Measurements from ENCODE around the gene SPIN1.
A peak's percentile ranks its signal among the peaks of the same experiment; 100 is the strongest.
"Not testable (repeated sequence)": the region's sequence is repeated elsewhere in the genome, so short reads cannot be mapped to it uniquely, and the experiment has no call there.

The SPIN1 gene

GRCh38 chr9:88388203-88388885 lies at the start of gene SPIN1:
Gene SPIN1, plus strand, starts transcription at chr9:88388444. Its CDS starts 38,096 bp downstream, at chr9:88426540.
- DNase-seq, result peak; percentile 92

GRCh38 chr9:88339317-88339716 lies 48.9 kb upstream of the SPIN1 start:
- DNase-seq, result no peak

GRCh38 chr9:88342246-88342645 lies 46.0 kb upstream of the SPIN1 start:
- DNase-seq, result no peak

GRCh38 chr9:88344013-88344412 lies 44.2 kb upstream of the SPIN1 start:
- no peak for DNase-seq

GRCh38 chr9:88350354-88350753 lies 37.9 kb upstream of the SPIN1 start:
- DNase-seq, result not testable (repeated sequence)

GRCh38 chr9:88355166-88355565 lies 33.1 kb upstream of the SPIN1 start:
- DNase-seq, result no peak

- not testable (repeated sequence) for DNase-seq
These were observed 31.0 kb upstream of the SPIN1 start for GRCh38 chr9:88357250-88357649.

- DNase-seq, result no peak
These were observed 29.5 kb upstream of the SPIN1 start for GRCh38 chr9:88358723-88359122.

- no peak for DNase-seq
These were observed 28.3 kb upstream of the SPIN1 start for GRCh38 chr9:88359974-88360373.

- no peak for DNase-seq
These were observed 25.6 kb upstream of the SPIN1 start for GRCh38 chr9:88362681-88363080.

- DNase-seq, result no peak
These were observed 24.6 kb upstream of the SPIN1 start for GRCh38 chr9:88363661-88364060.

GRCh38 chr9:88364706-88365105 lies 23.5 kb upstream of the SPIN1 start:
- no peak for DNase-seq

- no peak for DNase-seq
These were observed 17.9 kb upstream of the SPIN1 start for GRCh38 chr9:88370346-88370745.

GRCh38 chr9:88372103-88372654 lies 16.1 kb upstream of the SPIN1 start:
- no peak for DNase-seq

- DNase-seq, result no peak
These were observed 15.2 kb upstream of the SPIN1 start for GRCh38 chr9:88373045-88373444.

- DNase-seq, result no peak
These were observed 9.9 kb upstream of the SPIN1 start for GRCh38 chr9:88378317-88378716.

- DNase-seq, result no peak
These were observed 8.9 kb upstream of the SPIN1 start for GRCh38 chr9:88379352-88379751.

- DNase-seq, result no peak
These were observed 8.1 kb upstream of the SPIN1 start for GRCh38 chr9:88380118-88380517.

GRCh38 chr9:88381322-88381721 lies 6.9 kb upstream of the SPIN1 start:
- not testable (repeated sequence) for DNase-seq

- no peak for DNase-seq
These were observed 5.1 kb upstream of the SPIN1 start for GRCh38 chr9:88383176-88383575.

- DNase-seq, result not testable (repeated sequence)
These were observed 2.1 kb upstream of the SPIN1 start for GRCh38 chr9:88386137-88386536.

- peak; percentile 41 for DNase-seq
These were observed 1.1 kb upstream of the SPIN1 start for GRCh38 chr9:88387036-88387551.

GRCh38 chr9:88387552-88388202 lies 567 bp upstream of the SPIN1 start:
- peak; percentile 69 for DNase-seq

All from femur (tissue), 1 donor.